HG02884 (cell line): Measurements from ENCODE around the gene NEURL1B.
"Not testable (repeated sequence)": the region's sequence is repeated elsewhere in the genome, so short reads cannot be mapped to it uniquely, and the experiment has no call there.

ENCODE experiments used
- ATAC-seq: cut with Tn5 transposase; IDR thresholded peaks from one replicate; pipeline ENCODE4 v1.9.1; 2021; ENCODE audit warnings: mild to moderate bottlenecking, moderate library complexity; ENCODE audit not compliant: unreplicated experiment

NEURL1B gene

DNA sequence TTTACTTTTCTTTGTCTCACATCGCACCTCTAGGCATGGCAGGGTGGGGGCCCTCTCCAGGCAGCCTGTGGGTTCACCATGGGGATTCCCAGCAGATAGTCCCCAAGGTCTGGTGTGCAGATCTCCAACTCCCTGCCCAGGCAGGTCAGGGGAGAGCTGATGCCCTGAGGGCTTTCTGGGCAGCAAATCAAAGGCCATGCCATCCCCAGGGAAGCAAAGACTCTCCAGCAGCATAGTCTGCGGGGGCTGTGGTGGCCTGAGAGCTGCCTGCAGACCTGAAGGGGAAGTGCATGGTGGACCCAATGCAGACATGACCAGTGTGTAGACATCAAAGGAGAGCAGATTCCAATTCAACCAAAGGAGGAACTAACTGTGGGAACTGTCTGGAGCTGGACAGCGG lies 7.7 kb downstream of the NEURL1B start:
- no peak for ATAC-seq

DNA sequence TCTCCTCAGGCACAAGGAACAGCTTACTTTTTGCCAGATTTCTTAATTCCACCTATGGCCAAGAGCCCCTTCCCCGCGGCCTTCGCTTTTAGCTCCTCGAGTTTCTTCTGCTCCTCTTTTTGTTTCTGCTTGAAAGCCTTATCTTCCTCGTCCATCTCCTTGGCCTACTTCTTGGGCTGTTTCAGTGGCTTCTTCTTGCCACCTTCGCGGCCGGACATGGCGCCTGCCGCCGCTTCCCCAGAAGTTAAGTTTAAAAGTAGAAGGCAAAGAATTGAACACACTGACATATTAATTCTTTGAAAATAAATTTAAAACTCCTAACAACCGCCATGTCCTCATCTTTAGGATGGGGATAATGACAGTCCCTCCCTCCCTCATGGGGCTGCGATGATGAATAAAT lies 15.4 kb downstream of the NEURL1B start:
- ATAC-seq, result not testable (repeated sequence)

DNA sequence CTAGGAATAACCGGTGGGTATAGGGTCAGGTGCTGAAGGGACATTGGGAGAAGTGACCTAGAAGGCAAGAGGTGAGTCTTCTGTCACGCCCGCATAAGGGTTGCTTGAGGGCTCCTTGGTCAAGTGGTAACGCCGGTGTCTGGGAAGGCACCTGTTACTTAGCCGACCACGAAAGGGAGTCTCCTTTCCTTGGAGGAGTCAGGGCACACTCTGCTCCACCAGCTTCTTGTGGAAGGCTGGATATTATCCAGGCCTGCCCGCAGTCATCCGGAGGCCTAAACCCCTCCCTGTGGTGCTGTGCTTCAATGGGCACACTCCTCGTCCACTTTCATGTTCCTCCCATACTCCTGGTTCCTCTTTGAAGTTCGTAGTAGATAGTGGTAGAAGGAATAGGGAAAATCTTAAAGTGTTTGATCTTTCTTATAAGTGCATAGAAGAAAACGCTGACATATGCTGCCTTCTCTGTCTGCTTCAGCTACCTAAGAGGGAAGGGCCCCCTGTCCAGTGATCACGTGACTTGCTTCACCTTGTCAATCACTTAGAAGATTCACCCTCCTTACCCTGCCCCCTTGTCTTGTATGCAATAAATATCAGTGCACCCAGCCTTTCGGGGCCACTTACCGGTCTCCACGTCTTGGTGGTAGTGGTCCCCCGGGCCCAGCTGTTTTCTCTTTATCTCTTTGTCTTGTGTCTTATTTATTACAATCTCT lies 16.6 kb downstream of the NEURL1B start:
- not testable (repeated sequence) for ATAC-seq

DNA sequence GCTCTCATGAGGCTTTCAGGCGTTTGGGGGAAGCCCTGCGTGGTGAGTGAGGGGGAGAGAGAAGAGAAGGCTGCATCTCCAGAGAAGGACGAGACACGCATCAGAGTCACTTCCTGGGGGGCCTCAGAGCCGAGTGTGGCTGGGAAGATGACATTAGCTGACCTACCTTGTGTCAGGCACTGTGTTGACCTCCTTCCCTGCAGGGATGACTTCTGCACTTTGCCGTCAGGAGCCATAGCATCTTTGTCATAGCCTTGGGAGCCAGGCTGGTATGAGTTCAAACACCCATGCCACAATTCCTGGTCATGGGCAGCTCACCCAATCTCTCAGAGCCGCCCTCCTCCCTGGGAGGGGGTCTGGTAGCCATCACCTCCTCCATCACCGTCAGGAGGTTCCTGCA lies 17.3 kb downstream of the NEURL1B start:
- ATAC-seq, result no peak

DNA sequence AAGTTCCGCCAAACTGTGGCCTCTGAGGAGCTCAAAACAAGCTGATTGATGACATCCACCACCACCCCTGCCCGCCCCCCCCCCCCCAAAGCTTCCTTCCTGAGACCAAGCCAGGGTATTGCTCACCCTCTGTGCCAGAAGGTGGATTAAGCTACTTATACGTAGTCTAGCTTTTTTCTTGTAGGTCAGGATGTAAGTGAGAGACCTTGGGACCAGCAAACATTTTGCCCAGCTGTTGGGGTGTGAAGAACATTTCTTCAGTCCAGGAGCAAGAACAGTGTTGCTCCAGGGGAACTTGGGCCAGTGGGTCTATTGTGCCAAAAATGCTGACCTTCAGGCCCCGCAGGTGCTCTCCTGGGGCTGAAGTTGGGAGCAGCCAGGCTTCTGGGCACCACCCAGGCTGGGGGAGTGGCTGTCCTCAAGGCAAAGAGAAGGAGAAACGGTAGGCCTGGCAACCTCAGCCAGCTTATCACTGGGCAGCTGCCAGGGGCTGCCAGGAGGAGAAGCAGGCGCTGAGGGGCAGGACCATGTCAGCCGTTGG lies 18.0 kb downstream of the NEURL1B start:
- ATAC-seq, result no peak

DNA sequence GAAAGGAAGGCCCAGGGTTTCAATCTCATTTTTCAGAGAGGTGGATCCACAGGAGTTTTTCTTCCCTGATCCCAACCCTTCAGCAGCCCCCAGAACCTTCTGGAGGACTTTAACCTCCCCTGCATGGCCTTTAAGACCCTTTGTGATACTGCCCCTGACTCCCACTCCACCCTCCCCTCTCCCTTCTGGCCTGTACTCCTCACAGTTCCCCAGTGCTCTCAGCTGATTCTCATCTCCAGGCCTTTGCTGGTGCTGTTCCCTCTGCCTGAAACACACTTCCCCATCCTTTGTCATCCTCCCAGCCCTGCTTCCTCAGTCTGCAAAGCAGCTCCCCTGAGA lies 18.5 kb downstream of the NEURL1B start:
- no peak for ATAC-seq

DNA sequence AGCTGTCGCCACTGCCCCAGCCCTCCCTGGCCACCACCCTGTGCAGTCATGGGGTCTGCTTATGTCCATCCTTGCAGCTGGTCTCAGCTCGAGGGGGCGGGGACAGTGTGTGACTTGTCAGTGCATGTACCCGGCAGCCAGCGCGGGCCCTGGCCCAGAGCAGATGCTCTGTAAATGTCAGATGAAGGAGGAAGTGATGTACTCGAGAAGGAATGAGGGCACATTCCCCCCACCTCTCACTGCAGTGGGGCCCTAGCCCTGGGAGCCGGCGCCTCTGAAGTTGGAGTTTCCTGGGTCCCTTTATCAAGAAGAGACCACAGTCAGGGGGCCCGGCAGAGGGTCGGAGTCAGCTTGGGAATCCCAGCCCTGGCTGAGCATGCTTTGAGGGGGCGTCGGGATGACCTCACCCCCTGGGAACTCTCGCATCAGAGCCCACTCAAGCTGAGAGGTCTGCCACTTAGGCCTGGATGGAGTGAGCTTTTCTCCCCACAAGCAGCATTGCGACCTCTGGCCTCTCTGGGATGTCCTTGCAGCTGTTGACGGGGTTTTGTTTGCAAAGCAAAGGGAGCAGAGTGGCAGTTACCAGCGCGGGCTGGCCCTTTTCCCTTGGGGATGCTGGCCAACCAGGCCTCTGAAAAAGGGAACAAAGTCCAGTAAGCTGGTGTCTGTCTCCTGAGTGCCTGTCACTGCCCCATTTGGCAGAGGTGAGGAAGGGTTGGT lies 19.0 kb downstream of the NEURL1B start:
- ATAC-seq, result no peak

DNA sequence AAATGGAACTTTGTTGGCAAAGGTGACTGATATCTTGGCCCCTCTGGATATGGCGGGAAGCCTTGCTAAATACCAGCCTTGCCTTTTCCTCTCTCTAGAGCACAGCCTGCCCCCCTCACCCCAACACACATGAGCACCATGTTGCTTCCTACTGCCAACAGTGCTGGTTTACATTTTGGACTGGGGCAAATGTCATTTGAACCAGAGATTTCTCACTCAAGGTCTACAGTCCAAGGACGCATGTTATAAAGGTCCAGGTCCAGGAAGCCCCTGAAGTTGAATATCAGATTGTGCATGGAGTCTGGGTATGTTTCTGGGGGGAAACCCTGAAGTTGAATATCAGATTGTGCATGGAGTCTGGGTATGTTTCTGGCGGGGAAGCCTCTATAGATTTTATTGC lies 19.9 kb downstream of the NEURL1B start:
- no peak for ATAC-seq

DNA sequence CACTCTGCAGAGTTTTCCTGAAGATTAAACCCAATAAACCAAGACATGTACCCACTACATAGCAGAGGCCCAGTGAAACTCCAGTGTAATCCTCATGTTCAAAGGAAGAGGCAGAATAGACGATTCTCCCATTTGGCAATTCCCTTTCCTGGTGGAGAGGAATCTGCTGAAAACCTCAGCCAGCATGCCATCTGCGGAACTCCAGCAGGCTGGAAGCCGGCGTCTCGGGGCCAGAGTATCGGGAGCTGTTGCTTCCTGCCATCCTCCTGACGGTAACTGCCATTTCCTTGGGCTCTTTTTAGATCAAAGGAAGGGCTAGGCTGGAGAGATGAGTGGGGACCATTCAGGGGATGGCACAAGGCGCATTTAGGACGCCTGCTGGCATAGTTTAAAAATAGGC lies 20.5 kb downstream of the NEURL1B start:
- no peak for ATAC-seq

DNA sequence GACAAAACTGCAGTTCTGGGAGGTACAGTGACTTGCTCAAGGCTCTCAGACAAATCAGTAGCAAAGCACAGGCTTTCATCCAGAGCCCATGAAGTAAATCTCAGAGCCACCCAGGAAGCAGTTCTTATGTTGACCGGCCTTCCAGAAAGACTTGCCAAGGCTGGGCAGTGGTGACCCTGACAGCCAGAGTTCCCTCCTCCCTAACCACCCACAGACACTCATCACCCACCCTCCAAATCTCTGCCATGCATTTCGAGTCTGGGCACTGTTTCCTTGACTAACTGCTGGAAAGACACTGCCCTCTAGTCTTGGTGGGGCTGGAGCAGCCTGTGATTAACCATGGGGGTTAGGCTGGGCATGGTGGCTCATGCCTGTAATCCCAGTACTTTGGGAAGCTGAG lies 21.5 kb downstream of the NEURL1B start:
- ATAC-seq, result no peak

DNA sequence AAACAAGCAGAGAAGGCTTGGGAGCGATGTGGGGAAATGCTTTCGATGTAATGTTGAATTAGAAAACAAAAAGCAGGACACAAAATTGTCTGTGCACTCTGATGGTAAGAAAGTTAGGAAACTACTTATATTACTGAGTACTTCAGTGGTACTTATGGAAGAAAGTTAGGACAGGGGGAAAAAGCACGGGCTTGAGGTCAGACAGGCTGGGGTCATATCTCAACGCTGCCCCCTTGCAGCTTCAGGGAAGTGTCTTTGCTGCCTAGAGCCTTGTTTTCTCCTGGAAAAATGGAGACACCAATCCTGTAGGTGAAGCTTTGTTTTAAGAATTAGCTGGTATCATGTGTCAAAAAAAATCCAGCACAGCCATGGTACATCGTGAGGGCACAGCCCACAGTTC lies 23.0 kb downstream of the NEURL1B start:
- no peak for ATAC-seq

DNA sequence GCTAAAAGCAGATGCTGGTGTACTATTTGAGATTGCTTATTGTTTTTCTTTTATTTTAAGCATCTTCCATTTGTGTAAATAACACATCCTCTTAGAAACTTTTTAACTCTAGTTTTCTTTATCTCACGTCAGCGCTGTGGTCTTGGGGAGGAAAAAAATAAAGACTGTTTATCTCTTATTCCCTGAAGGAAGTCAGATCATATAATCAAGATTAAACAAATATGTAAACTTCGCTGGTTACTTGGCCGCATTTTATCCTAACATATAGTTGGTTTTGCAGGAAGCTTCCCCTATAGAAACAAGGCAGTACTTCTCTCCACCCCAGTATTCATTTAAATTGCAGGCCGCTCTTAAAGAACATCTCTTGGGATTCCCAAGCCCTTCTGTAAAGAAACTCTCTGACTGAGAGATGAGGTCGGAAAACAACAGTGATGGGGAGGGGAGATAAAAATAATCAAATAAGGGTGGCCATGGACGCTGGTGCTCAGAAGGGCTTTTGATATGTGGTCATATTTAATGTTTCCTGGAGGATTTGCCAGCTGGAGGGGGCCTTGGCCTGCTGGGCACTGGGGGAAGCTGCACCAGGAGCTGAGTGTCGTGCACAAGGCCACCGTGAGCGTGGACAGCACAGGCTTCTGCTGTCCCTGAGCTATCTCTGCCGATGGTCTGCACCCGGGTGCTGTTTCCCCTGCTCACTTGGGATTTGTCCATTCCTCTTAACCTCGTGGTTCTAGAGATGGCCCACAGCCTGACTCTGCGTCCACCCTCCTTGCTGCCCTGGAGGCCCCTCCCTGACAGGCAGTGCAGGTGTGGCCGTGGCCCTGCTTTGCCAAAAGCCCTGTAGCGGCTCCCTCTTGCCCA lies 23.8 kb downstream of the NEURL1B start:
- ATAC-seq, result no peak

DNA sequence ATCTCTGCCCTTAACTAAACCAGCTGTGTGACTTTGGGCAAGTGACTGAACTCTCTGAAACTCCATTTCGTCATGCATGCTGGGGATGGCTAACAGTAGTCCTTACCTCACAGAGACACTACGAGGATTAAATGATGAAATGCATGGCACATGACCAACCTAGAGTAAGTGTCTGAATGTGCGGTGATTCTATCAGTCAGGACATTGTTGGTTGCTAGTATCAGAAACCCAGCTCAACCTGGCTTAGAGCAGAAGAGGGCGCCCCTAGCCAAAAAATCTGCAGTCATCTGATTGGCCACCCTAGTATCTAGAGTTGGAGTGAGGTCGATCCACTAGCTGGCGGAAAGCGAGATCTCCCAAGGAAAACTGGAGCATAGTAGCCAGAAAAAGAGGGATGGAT lies 25.2 kb downstream of the NEURL1B start:
- no peak for ATAC-seq

DNA sequence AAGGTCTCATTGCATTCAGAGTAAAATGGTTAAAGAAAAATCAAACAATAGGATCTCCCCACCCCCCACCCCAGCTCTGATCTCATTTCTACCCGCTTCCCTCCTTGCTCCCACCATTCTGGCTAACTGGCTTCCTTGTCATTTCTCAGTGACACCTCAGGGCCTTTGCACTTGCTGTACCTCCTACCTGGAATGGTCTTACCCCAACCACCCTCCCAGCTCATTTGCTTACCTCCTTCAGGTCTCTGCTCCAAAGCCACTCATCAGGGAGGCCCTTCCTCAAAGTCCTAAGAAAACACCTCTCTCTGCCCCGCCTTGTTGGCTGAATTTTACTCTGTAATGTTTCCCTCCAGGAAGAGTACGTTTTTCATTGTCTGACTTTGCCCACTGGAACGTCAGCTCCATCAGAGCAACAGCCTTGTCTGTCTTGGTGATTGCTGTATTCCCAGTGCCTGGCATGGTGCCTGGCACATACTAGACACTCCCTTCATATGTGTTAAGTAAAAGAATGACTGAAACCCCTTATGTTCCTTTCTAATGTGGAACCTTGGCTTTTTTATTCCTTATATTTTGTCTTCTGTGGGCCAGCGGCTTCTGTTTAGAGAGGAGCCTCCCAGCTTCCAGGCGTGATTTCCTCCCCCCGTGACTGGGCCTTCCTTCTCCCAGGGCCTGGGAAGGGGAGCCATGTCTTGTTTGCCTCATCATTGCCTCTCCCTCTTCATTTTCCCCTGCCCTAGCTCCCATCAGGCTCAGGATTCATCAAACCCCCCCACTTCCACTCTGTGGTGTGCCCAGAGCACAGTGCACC lies 26.9 kb downstream of the NEURL1B start:
- no peak for ATAC-seq

DNA sequence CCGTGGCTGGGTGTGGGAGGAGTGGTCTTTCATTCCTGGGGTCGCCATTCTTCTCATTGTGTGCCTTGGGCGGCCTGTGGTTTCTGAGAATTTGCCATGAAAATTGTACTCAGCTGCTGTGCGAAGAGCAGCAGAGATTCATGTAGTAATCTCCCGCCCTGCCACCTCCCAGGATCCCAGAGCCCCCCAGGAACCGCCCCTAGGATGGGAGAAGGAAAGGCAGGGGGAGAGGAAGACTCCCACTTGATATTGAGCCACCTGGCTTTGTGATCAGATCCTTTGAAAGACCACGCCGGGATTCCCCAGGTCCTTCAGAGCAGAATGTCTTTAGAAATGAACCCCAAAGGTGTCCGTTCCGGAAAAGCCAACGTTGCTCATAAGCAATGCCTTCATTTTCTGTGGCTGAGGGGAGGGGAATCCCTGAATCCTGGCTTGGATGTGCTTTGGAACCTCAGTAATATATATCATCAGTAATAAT lies 27.6 kb downstream of the NEURL1B start:
- no peak for ATAC-seq

DNA sequence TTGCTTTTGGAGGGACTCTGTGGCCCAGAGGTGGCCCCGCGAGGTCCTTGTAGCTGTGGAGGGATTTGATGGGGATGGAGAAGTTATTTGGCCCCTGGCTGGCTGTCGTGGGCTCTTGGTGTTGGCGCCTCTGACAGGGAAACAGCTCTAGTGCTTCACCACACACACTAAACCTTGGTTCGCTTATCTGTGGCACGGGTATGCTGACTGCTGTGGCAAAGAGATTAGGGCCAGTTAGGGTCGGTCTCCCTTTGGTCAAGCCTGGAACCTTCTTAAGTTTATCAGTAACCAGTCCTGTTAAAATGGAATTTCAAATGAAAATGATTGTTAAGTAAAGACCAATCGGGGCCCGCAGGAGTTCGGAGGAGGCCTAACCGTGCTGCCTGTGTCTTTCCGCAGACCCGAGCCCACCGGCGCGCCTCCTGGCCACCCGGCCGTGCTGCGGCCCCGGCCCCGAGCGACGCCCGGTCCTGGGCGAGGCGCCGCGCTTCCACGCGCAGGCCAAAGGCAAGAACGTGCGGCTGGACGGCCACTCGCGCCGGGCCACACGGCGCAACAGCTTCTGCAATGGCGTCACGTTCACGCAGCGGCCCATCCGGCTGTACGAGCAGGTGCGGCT lies 28.4 kb downstream of the NEURL1B start:
- ATAC-seq, result no peak

DNA sequence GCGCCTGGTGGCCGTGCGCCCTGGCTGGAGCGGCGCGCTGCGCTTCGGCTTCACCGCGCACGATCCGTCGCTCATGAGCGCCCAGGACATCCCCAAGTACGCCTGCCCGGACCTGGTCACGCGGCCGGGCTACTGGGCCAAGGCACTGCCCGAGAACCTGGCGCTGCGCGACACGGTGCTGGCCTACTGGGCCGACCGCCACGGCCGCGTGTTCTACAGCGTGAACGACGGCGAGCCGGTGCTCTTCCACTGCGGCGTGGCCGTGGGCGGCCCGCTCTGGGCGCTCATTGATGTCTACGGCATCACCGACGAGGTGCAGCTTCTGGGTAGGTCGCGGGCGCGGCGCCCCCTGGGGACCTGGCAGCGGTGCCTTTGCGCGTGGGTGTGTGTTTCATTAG lies 28.9 kb downstream of the NEURL1B start:
- no peak for ATAC-seq

DNA sequence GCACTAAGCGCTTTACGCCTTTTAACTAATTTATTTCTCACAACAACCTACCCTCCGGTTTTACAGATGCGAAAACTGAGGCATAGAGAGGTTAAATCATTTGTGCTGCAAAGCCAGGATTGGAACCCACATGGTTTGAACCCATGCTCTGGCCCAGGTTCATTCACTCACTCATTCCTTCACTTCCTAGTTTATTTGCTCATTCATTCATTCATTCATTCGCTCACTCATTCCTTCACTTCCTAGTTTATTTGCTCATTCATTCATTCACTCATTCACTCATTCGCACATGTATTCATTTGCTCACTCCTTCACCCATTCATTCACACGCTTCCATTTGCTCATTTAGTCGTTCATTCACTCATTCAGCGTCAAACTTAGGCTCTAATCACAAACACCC lies 29.4 kb downstream of the NEURL1B start:
- no peak for ATAC-seq

DNA sequence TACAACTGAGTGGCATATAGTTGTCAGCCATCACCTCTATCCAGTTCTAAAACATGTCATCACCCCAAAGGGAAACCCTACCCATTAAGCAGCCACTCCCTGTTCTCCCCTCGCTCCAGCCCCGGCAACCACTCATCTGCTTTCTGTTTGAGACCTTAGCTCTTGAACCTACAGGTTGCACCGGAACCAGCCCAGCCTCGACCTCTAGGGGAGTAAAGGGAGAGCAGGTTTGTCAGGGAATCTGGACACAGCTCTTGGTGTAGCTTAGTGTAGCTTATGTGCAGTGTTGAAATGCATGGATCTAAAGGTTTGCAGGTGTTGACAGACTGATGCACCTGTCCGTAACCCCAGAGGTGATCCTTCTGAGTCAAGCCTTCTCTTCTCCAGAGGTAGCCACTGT lies 30.0 kb downstream of the NEURL1B start:
- ATAC-seq, result no peak

DNA sequence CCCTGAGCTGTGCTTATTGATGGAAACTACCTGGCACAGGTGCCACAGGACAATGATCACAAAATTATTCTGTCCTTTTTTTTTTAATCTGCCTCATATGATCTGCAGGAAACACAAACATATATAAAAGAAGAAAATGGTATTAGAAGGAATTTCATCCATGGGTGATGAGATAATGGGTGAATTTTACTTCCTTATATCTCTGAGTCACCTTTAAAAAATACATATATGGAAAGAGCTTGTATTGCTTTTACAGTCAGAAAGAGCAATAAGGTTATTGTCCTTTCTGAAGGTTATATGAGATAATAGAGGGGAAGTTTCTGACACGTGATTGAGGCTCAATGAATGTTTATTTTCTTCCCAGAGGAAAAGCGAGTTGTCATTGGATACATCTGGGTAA lies 31.6 kb downstream of the NEURL1B start:
- ATAC-seq, result no peak
